ENCODE measurements around the gene OR6N1.

DNA sequence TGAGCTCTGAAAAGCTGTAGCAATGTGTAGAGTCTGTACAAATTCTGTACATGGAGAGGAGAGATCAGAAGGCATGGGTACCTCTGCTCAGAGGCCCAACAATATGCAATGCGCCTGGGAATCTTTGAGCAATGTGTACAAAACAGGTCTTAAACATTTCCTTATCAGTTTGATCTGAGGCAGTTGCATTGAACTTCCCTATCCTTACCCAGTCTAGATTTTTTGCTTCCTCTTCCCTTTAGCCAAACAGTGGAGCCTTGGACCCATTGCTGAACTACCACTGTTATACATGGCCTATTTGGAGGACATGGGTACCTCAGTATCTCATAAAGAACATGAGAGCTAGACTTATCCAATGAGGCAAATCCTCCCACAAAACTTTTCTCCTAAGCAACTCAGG lies 46.6 kb upstream of the OR6N1 start:
- TF ChIP-seq, protein P1, sequence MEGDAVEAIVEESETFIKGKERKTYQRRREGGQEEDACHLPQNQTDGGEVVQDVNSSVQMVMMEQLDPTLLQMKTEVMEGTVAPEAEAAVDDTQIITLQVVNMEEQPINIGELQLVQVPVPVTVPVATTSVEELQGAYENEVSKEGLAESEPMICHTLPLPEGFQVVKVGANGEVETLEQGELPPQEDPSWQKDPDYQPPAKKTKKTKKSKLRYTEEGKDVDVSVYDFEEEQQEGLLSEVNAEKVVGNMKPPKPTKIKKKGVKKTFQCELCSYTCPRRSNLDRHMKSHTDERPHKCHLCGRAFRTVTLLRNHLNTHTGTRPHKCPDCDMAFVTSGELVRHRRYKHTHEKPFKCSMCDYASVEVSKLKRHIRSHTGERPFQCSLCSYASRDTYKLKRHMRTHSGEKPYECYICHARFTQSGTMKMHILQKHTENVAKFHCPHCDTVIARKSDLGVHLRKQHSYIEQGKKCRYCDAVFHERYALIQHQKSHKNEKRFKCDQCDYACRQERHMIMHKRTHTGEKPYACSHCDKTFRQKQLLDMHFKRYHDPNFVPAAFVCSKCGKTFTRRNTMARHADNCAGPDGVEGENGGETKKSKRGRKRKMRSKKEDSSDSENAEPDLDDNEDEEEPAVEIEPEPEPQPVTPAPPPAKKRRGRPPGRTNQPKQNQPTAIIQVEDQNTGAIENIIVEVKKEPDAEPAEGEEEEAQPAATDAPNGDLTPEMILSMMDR (conservative IDR thresholded peaks at IDR 0.05; ENCODE audit: low read length): no peak
- no peak for TF ChIP-seq EZH2phosphoT487 (IDR thresholded peaks at IDR 0.05; ENCODE audit: borderline replicate concordance)

Data from Loucy (cell line).